Activated CD8-positive, alpha-beta memory T cell treated with anti-CD3 and anti-CD28 coated beads, Interleukin-2, amount 50 U/mL, for 48 hours (primary cell): Measurements from ENCODE around the gene PEX7.
A peak's percentile ranks its signal among the peaks of the same experiment; 100 is the strongest.
"Not testable (repeated sequence)": the region's sequence is repeated elsewhere in the genome, so short reads cannot be mapped to it uniquely, and the experiment has no call there.

Experiments used
- DNase-seq: peaks from one replicate; pipeline ENCODE4 v3.0.0-alpha.2; 2020

Gene PEX7

DNA sequence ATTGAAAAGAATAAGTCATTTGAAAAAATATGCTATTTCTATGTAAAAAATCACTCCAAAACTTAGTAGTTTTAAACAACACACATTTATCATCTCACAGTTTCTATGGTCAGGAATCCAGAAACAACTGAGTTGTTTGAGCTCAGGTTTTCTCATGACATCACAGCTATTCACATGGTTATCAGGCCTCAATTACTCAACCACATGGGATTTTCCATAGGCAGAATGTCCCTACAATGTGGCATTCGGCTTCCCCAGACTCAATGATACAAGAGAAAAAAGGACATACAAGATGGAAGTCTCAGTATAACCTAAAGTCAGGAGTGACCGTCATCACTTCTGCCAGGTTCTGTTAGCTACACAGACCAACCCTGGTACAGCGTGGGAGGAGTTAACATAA is 96.3 kb downstream of the PEX7 start:
- no peak for DNase-seq

DNA sequence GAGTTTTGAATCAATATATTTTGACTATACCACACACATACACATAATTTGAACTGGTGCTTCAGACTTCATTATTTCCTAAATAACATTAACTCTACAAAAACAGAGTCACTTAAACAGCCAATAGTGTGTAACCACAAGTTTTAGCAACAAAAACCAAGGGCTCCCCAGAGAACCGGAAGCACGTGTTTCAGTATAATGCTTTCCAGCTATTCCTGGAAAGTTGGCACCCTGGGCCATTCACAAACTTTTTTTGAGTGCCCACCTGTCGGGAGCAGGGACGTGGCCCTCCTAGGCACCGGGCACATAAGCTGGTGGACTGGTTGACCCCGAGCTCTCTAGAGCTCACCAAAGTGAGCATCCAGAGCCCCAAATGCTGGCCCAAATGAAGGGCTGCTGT is 97.8 kb downstream of the PEX7 start:
- no peak for DNase-seq

DNA sequence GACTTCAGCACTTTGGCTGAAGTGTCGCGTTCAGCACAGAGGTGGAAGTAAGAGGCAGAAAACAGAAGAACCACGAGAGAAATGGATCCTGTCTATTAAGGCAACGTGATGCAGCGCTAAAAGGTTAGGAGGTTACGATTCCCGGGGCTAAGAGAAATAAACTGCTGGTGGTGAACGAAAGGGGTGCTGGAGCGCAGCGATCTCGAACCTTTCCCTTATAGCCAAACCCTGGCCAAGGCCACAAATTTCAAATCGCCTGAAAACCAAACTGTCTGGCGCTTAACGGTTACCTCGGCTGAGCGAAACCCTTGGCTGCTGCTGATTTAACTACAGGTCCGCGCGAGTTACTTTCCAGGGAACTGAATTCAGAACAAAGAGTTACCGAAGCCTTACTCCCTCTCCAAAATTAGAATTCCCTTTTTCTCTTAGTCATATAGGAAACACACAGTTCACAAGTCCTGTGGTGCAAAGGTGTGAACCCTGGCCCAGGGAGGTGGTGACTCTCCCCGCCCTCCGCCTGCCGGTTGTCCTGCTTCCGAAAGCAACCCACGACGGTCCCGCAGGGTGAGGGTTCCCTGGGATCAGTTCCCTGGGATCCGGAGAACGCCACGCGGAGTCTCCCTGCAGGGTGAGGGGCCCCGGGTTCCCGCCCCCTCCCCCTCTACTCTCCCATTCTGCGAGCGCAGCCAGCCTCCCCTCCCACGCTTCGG is 98.4 kb downstream of the PEX7 start:
- peak; percentile 61 for DNase-seq

DNA sequence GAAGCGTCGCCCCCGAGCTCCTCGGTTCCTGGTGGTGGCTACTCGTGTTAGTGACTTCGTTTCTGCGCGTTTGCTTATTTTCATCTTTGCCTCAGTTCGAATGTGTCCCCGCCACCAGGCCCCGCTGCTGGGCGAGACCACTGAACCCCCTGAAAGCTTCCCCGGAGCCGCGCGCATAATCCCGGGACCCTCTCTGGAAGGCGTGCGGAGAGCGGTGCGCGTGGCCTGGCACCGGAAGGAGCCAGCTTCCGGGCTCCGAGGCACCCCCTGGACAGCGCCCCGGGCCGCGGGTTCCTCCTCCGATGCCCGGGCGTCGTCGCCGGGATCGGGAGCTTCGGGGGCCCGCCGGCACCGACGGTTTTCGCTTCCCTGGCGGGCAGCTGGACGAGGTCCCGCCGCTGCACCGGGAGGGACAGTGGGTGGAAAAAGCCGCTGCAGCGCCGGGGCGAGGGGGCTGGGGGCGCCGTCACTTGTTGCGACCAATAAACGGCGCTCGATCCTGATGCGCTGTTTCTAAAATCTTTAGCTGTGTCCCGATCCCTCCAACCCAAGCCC is 99.1 kb downstream of the PEX7 start:
- peak; percentile 62 for DNase-seq

DNA sequence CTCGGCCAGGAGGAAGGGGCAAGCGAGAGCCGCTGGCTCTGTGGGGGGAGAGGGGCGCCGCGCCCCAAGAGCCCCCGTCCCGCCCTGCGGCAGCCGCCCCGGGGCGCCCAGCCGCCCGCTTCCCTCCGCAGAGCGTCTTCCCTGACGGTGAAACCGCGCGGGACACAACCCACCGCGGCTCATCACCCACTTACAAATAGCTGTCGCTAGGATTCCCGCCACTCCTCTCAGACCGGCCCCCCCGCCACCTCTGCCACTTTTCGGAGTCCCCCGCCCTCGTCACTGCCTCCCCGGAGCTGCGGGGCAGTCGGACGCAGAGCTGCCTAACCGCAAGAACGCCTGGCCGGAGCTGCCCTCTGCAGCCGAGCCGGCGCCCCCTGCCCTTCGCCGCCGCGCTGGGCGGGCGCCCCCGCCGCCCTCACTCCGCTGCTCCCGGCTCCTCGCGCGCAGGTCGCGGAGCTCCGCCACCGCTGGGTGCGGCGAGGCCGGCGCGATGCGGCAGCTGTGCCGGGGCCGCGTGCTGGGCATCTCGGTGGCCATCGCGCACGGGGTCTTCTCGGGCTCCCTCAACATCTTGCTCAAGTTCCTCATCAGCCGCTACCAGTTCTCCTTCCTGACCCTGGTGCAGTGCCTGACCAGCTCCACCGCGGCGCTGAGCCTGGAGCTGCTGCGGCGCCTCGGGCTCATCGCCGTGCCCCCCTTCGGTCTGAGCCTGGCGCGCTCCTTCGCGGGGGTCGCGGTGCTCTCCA is 99.7 kb downstream of the PEX7 start, which contains the start of gene SLC35D3:
TSS of gene SLC35D3 (plus strand) at position 366 of the 749 bp plus-strand sequence. CDS start at position 494, 128 bp downstream.
- peak; percentile 63 for DNase-seq

DNA sequence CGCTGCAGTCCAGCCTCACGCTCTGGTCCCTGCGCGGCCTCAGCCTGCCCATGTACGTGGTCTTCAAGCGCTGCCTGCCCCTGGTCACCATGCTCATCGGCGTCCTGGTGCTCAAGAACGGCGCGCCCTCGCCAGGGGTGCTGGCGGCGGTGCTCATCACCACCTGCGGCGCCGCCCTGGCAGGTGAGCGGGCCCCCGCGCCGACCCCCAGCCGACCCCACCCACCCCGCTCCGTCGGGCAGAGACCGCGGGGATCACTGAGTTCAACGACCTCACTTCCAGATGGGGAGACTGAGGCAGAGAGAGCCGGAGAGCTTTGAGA is 100.3 kb downstream of the PEX7 start:
- DNase-seq = no peak

DNA sequence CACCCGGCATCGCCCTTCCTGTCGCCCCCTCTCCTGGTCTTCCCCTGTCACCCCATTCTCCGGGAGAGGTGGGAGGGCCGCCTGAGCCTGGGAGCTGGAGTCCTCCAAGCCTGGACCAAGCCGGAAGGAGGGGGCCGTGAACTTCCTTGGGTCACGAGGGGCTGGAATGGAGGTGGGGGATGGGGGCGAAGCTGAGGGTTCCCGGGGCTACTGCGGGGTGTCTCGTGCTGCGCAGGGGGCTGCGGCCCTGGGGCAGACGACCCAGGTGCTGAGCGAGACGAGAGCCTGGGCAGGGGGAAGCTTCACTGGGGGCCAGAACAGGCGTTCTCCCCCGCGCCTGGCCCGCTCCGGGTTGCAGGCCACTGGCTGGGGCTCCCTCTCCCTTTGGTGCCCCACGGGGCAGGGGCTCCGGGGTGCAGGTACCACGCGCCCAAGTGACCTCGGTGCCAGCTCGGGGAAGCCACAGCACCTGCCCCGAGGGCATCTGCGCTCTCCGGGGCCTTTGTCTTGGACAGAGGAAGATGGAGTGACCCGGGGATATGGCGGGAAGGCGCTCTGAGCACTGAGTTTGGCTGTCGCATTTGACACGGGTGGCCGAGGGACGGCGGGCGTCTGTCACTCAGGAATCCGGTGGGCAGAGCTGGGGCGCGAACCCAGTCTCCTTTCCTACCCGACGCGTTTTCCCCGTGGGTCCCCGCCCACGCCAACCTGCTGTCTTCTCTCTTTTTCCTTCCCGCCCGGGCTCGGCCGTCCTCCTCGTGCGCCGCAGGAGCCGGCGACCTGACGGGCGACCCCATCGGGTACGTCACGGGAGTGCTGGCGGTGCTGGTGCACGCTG is 100.9 kb downstream of the PEX7 start:
- DNase-seq = peak; percentile 56

DNA sequence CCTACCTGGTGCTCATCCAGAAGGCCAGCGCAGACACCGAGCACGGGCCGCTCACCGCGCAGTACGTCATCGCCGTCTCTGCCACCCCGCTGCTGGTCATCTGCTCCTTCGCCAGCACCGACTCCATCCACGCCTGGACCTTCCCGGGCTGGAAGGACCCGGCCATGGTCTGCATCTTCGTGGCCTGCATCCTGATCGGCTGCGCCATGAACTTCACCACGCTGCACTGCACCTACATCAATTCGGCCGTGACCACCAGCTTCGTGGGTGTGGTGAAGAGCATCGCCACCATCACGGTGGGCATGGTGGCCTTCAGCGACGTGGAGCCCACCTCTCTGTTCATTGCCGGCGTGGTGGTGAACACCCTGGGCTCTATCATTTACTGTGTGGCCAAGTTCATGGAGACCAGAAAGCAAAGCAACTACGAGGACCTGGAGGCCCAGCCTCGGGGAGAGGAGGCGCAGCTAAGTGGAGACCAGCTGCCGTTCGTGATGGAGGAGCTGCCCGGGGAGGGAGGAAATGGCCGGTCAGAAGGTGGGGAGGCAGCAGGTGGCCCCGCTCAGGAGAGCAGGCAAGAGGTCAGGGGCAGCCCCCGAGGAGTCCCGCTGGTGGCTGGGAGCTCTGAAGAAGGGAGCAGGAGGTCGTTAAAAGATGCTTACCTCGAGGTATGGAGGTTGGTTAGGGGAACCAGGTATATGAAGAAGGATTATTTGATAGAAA is 101.7 kb downstream of the PEX7 start:
- DNase-seq = no peak

DNA sequence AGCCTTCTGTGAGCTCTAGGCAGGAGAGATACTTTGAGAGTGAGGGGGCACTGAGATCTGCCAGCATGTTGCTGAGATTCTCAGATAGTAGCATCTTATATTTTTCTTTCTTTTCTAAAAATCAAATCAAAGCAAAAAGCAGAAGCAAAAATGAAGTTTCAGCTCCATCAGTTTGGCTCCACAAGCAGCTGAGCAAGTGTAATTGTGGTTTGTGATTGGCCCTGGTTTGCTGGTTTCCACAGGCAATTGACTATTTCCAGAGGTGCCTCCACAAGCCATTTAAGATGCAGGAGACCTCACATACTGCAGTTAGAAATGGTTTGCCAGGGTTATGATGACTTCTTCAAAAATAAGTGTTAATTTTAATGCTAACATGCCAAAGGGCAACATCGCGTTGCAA is 104.0 kb downstream of the PEX7 start:
- no peak for DNase-seq

DNA sequence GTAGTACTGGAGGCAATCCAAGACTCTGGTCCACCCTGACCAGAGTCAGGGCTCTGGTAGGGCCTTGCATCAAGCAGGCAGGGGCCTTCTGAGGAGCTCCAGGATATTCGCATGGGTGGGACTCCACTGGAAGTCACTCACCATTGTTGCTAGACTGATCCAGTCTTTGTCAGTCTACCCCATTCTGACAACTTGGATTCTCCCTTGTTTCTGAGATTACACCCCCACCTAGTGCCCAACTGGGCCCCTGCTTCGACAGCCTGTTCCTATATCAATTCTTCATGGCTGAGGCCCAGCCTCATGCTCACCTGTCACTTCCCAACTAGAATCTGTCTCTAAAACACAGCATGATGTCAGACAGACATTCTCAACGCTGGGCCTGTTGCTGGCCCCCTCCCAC is 104.9 kb downstream of the PEX7 start:
- no peak for DNase-seq

DNA sequence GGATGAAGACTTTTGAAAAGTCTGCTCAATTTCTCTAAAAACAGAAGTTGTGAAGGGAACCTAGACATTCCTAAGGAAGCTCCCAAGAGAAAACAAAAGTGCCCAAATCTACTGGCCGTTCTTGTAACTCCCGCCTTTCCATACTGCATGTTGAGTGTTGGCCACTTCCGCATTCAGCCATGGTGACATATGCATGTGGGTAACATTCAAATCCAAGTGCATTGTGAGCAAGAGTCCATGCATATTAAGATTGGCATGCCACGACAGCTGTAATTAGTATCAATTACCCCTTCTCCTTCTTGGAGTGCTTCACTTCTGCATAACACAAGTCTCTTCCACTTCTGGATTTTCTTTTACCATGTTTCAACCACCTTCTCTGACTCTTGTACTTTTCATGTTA is 108.1 kb downstream of the PEX7 start:
- DNase-seq = no peak

DNA sequence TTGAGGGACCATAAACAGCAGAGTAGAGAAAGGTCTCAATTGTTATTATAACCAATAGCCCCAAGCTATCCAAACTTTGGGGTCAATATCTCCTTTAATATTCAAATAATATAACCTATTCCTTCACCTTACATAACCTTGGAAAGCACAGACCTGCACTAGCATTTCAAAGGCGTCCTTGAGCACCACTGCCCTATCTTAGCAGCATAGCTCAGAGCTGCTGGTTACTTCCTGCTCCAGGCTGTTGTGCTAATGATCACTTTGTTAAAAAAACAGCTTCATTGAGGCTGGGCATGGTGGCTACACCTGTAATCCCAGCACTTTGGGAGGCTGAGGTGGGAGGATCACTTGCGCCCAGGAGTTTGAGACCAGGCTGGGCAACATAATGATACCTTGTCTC is 110.2 kb downstream of the PEX7 start:
- DNase-seq = no peak

DNA sequence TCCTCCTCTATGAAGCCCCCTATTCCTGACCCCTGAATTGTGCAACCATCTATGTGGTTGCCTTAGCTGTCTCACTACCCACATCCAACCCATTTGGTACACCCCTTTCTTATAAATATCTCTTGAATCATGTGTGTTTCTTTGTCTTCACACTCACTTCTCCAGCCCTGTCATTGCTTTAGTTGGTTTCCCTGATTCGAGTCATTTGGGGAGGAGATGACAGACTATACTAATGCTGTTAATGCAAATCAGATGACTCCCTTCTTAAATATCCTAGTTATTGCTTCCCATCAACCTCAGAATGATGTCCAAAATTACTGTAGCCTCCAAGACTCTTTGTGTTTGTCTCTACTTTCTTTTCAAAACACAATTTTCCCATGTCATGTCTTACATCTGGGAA is 122.7 kb downstream of the PEX7 start:
- no peak for DNase-seq

DNA sequence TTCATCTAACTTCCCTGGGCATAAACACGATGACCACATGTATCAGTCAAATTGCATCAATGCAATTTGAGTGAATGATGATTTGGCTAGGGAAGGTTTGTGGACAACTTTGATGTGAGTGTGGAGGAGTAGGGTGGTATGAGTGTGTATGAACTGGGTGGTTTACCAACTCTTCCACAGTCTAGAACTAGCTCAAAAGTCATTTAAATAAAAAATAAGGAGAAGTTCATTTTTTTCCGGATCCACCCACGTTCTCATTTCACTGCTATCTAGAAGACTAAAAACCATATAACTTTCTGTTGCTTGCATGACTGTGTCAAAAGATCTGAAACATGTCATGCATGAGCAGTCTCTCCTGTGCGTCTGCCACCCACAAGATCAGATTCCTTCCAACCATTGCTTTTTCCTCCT is 123.3 kb downstream of the PEX7 start:
- DNase-seq = no peak

DNA sequence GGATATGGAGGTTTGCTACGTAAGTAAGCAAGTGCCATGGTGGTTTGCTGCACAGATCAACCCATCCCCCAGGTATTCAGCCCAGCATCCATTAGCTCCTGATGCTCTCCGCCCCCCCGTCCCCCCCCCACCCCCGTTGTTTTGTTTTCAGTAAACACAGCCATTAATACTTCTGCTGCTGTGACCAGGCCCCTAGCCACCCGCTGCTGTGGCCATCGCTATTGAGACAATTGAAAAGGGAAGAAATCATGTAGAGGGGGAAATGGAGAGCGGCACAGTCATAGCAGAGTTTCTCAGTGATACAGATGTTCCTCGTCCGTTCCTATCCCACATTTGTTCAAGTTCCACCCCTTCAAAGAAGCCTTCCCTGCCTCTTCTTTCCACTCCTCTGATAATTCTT is 124.6 kb downstream of the PEX7 start:
- no peak for DNase-seq

DNA sequence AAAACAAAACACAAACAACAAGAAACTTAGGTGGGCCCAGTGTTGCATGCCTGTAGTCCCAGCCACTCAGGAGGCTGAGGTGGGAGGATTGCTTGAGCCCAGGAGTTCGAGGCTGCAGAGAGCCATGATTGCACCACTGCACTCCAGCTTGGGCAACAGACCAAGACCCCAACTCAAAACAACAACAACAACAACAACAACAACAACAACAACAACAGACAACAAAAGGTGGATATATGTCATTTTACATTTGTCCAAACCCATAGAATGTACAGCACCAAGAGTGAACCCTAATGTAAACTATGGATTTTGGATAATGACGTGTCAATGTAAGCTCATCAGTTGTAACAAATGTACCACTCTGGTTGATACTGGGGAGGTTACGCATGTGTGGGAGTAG is 127.6 kb downstream of the PEX7 start:
- not testable (repeated sequence) for DNase-seq

DNA sequence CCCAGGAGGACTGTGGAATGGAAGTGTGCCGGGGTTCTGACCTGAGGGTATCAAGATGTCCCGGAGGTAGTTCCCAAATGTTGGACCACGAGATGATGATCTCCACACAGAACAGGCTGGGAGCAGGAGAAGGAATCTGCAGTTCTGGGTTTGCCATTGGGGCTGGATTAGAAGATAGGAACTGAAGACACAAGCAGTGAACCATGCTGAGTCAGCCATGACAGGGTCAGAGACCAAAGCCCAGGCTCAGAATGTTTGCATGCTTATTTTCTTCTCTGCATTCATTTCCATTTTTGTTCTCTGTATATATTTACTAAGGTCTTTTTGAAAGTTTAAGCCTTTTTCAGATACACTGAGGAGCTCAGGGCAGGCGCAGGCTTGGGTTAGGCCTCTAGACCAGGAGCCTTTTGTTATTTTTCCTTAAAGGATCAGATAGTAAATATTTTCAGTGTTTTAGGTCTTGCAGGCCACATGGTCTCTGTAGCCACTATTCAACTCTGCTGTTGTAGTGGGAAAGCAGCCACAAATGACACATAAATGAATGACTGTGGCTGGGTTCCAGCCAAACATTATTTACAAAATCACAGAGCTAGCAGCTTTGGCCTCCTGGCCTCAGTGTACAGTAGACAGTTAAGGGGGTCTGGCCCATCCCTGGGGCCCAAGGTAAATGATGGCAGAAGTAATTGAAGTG is 128.2 kb downstream of the PEX7 start:
- DNase-seq = no peak

DNA sequence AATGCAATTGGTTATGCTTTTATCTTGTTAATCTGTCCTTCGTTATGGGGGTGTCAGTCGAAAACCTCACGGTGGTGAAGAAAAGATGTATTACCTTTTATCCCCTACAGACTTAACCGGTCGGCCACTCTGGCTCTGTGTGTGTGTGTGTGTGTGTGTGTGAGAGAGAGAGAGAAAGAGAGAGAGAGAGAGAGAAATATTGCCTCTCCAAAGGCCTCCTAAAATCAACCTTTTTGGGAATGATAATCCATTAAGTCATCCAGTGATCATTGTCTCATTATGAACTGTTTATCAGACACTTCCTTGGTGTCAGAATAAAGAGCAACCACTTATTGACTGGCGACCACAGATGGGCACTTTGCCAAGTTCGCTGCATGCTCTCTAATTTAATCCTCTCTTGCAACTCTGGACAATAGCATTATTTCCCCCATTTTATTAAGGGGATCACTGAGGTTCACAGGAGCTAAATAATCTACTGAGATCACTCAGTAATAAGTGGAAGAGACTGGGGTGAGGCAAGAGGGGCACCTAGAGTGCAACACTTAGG is 130.4 kb downstream of the PEX7 start:
- DNase-seq = no peak

DNA sequence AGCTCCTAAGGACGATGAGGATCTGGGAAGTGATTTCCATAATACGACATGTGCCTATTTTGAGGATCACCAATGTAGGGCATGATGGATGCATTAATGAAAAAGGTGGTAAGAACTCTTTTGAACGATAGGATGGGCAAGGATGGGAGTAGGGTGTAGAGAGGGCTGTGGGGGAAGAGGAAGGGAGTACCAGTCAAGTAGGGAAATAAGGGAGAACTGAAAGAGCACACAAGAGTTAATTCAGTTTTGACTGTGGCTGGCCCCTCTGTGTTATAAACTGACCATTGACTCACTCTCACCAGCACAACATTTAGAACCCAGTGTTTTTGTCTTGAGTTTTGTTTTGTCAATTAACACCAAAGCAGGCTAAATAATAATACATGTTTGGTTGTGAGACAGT is 132.7 kb downstream of the PEX7 start:
- no peak for DNase-seq

DNA sequence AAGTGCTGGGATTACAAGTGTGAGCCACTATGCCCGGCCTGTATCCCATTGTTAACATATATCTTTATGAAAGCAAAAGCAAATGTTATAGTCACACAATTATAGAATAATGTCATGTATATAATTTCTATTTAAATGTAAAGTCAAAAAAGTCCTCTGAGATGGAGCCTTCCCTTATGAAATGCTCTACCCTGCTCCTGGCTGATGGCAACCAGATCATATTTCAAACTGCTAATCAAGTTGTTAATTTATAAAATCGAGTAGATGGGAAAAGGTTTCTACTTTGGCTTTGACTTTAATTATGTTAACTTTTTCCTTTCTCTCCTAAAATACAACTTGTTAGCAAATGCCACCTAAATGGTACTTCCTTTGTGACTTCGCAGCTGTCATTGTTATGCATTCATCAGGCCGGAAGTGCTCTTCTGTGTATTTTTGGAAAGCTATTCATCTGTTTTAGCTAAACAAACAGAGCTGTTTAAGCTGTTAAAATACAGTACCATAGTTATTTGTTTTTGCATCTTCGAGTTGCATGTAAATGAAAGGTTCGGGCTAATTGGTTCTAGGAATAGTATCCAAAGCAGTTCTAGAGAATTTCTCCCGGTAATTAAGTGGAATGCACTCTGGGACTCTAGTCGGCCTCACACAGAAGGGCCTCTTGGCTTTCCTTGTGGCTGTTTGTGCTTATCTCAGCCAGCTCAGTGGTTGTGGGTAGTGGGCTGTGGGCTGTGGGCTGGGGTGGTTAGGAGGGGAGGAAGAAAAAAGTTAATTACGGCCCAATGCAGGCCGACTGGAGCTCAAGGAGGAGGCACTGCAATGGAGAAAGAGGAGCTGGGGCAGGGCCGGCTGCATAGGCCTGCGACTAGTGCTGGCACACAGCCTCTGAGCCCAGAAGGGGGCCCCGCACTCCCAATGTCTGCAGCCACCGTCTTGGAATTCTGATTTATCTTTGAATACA is 134.5 kb downstream of the PEX7 start:
- no peak for DNase-seq

DNA sequence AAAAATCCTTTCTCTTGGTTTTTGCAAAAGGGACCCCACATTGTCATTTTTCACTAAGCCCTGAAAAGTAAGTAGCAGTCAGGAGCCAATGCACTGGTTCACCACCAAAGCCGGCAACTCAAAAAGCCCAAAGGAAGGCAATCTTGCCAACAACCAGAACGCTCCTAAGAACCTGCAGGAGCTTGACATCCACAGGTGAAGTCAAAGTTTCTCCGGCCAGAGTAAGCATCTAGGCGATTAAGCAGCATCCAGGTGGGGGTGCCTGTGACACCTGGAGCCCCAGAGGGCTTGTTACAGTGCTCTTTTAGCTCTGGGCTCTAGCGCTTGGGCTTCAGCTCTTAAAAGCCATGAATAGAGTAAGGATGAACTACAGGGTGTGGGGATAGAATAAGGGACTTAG is 135.8 kb downstream of the PEX7 start:
- no peak for DNase-seq
